GM12878 (cell line): ENCODE measurements around the gene HUWE1. TPM values are rescaled to one million over a fixed set of nuclear protein-coding genes. Genes with fewer than 3 reads are reported as not detected.

Experiments
- ATAC-seq: fragments of 200-7000 bp; cut with Tn5 transposase; 3 replicates; pipeline ENCODE4 v1.9.1; 2020; ENCODE audit warnings: mild to moderate bottlenecking, moderate library complexity
- BruUV-seq: library from RNA; stranded (reverse); fragments of 400-500 nt; replicated peaks from 2 replicates; lab custom pipeline; 2021; lab: Mats Ljungman, UMichigan
- CTCF ChIA-PET: fragments of 300-600 bp; sonication (Branson Sonifier 250); formaldehyde crosslinking; extraction: SDS; loops from one replicate; lab custom pipeline; 2021; ENCODE audit warnings: inconsistent platforms; lab: Yijun Ruan, JAX
- POLR2A ChIA-PET: fragments of 350-600 bp; formaldehyde crosslinking; extraction: SDS; loops from one replicate; lab custom pipeline; 2021; ENCODE audit warnings: inconsistent platforms; lab: Charles Lee
- RAD21 ChIA-PET: fragments of 300-600 bp; sonication (Branson Sonifier 250); formaldehyde crosslinking; loops from one replicate; lab custom pipeline; 2023; ENCODE audit warnings: antibody characterized with exemption; ENCODE audit not compliant: unreplicated experiment; lab: Charles Lee
- SMC1A ChIA-PET: fragments of 300-600 bp; sonication (Branson Sonifier 250); formaldehyde crosslinking; loops from one replicate; lab custom pipeline; 2023; ENCODE audit not compliant: unreplicated experiment, uncharacterized antibody; lab: Charles Lee
- DNase-seq: peaks from one replicate; pipeline ENCODE4 v3.0.0-alpha.2; 2011; ENCODE audit warnings: low read depth, low spot score
- FAIRE-seq: peaks from 3 replicates; lab custom pipeline; 2011; peaks lifted over from hg19 to GRCh38; lab: Jason Lieb, UNC
- H2AFZ ChIP-seq: 2 replicates; pipeline ENCODE4 v1.6.0; 2011; ENCODE audit warnings: low read depth, low read length, control low read depth; ENCODE audit not compliant: control insufficient read depth
- H3K27ac ChIP-seq: 2 replicates; pipeline ENCODE4 v1.5.1; 2011; ENCODE audit warnings: control low read depth; ENCODE audit not compliant: control insufficient read depth, insufficient read depth
- H3K27me3 ChIP-seq, 2 experiments: replicated peaks in 1 of 2; 2 replicates each; pipeline versions ENCODE4 v1.6.0 to v1.6.1; 2011; ENCODE audit warnings: low read length in 1 of 2; ENCODE audit not compliant: control insufficient read depth in 2 of 2, insufficient read depth in 2 of 2
- H3K36me3 ChIP-seq, 2 experiments: 2 replicates each; pipeline ENCODE4 v1.5.1; 2011; ENCODE audit warnings: low read length in 1 of 2; ENCODE audit not compliant: control insufficient read depth in 2 of 2, insufficient read depth in 2 of 2
- H3K4me1 ChIP-seq: 2 replicates; pipeline ENCODE4 v1.6.1; 2011; ENCODE audit warnings: mild to moderate bottlenecking, low read length, moderate library complexity, mixed read lengths; ENCODE audit not compliant: control insufficient read depth, insufficient read depth
- H3K4me2 ChIP-seq: 2 replicates; pipeline ENCODE4 v1.6.0; 2011; ENCODE audit warnings: control low read depth; ENCODE audit not compliant: control insufficient read depth, insufficient read depth
- H3K4me3 ChIP-seq: fragments of 200-600 bp; sonication (generic); 2 replicates; pipeline ENCODE4 v1.5.1; 2016
- H3K79me2 ChIP-seq: 2 replicates; pipeline ENCODE4 v1.6.0; 2011; ENCODE audit warnings: low read length; ENCODE audit not compliant: control insufficient read depth, insufficient read depth
- H3K9ac ChIP-seq: 2 replicates; pipeline ENCODE4 v1.8.0; 2011; ENCODE audit warnings: low read length, control low read depth, mixed read lengths; ENCODE audit not compliant: control insufficient read depth, insufficient read depth
- H3K9me3 ChIP-seq: replicated peaks from 3 replicates; pipeline ENCODE4 v1.5.1; 2011; ENCODE audit warnings: mild to moderate bottlenecking, low read length; ENCODE audit not compliant: control insufficient read depth, insufficient read depth
- H4K20me1 ChIP-seq: 2 replicates; pipeline ENCODE4 v1.6.0; 2011; ENCODE audit not compliant: control insufficient read depth, insufficient read depth
- CHD4 ChIP-seq: fragments of 200-600 bp; sonication (generic); IDR thresholded peaks from 2 replicates; pipeline ENCODE4 v1.6.1; 2016; ENCODE audit warnings: mild to moderate bottlenecking
- E2F4 ChIP-seq: IDR thresholded peaks from 2 replicates; pipeline ENCODE4 v1.6.1; 2012; ENCODE audit warnings: low read depth, low read length, improper control_type of control experiment
- EED ChIP-seq: sonication (generic); IDR thresholded peaks from 2 replicates; pipeline ENCODE4 v1.6.1; 2016; ENCODE audit warnings: antibody characterized with exemption, low read depth
- HDAC6 ChIP-seq: fragments of 200-600 bp; sonication (generic); IDR thresholded peaks from one replicate; pipeline ENCODE4 v1.8.0; 2017; ENCODE audit warnings: antibody characterized with exemption; ENCODE audit not compliant: unreplicated experiment
- IKZF1 ChIP-seq: fragments of 450-650 bp; conservative IDR thresholded peaks from 2 replicates; pipeline ENCODE4 v1.6.1; 2017; ENCODE audit warnings: antibody characterized with exemption, mild to moderate bottlenecking
- MLLT1 ChIP-seq: fragments of 450-650 bp; IDR thresholded peaks from 2 replicates; pipeline ENCODE4 v1.6.1; 2016; ENCODE audit warnings: mild to moderate bottlenecking
- MXI1 ChIP-seq: fragments of 150-350 bp; IDR thresholded peaks from 2 replicates; pipeline ENCODE4 v1.6.1; 2011; ENCODE audit warnings: low read depth, mild to moderate bottlenecking, inconsistent platforms, low read length, improper control_type of control experiment
- MYB ChIP-seq: fragments of 150-350 bp; IDR thresholded peaks from 2 replicates; pipeline ENCODE4 v1.6.1; 2014; ENCODE audit warnings: mild to moderate bottlenecking, low read depth, low read length, borderline replicate concordance
- NFYB ChIP-seq: IDR thresholded peaks from 2 replicates; pipeline ENCODE4 v1.6.1; 2011; ENCODE audit warnings: low read depth, mild to moderate bottlenecking, low read length, improper control_type of control experiment, moderate library complexity; ENCODE audit not compliant: insufficient read depth
- NR2C1 ChIP-seq: fragments of 450-650 bp; IDR thresholded peaks from 2 replicates; pipeline ENCODE4 v1.6.1; 2017; ENCODE audit warnings: antibody characterized with exemption, mild to moderate bottlenecking, moderate library complexity
- PAX5 ChIP-seq: IDR thresholded peaks from 2 replicates; pipeline ENCODE4 v1.6.1; 2011; ENCODE audit warnings: low read depth, low read length, borderline replicate concordance
- PML ChIP-seq: IDR thresholded peaks from 2 replicates; pipeline ENCODE4 v1.6.1; 2012; ENCODE audit warnings: low read length, inconsistent platforms
- POLR2AphosphoS2 ChIP-seq: IDR thresholded peaks from 2 replicates; pipeline ENCODE4 v1.6.1; 2011; ENCODE audit warnings: low read depth, mild to moderate bottlenecking, low read length, improper control_type of control experiment, moderate library complexity
- RAD21 ChIP-seq: IDR thresholded peaks from 2 replicates; pipeline ENCODE4 v1.6.1; 2011; ENCODE audit warnings: mild to moderate bottlenecking, low read depth, low read length, moderate library complexity; ENCODE audit not compliant: insufficient read depth
- RBBP5 ChIP-seq: fragments of 200-600 bp; sonication (generic); conservative IDR thresholded peaks from 2 replicates; pipeline ENCODE4 v1.6.1; 2016
- RCOR1 ChIP-seq: conservative IDR thresholded peaks from 2 replicates; pipeline ENCODE4 v1.6.1; 2012; ENCODE audit warnings: low read depth, low read length, improper control_type of control experiment
- SMAD1 ChIP-seq: fragments of 450-650 bp; IDR thresholded peaks from 2 replicates; pipeline ENCODE4 v1.6.1; 2018; ENCODE audit warnings: mild to moderate bottlenecking, low read depth; ENCODE audit not compliant: partially characterized antibody
- SUZ12 ChIP-seq: fragments of 200-600 bp; sonication (generic); IDR thresholded peaks from one replicate; pipeline ENCODE4 v1.6.1; 2018; ENCODE audit warnings: antibody characterized with exemption, mild to moderate bottlenecking; ENCODE audit not compliant: unreplicated experiment
- TAF1 ChIP-seq: IDR thresholded peaks from 2 replicates; pipeline ENCODE4 v1.6.1; 2011; ENCODE audit warnings: mild to moderate bottlenecking, low read depth, low read length, borderline replicate concordance
- TBL1XR1 ChIP-seq: IDR thresholded peaks from 2 replicates; pipeline ENCODE4 v1.6.1; 2012; ENCODE audit warnings: low read depth, low read length, improper control_type of control experiment
- TCF12 ChIP-seq: IDR thresholded peaks from 2 replicates; pipeline ENCODE4 v1.6.1; 2011; ENCODE audit warnings: low read depth, mild to moderate bottlenecking, low read length
- ZNF207 ChIP-seq: fragments of 450-650 bp; IDR thresholded peaks from 2 replicates; pipeline ENCODE4 v1.6.1; 2014; ENCODE audit warnings: antibody characterized with exemption, mild to moderate bottlenecking, borderline replicate concordance
- WGBS: methylation state at CpG from one replicate; pipeline ENCODE4 v1.1.6; 2016; ENCODE audit warnings: low lambda C conversion rate; ENCODE audit not compliant: insufficient replicate concordance, insufficient coverage; ENCODE audit errors: missing lambda C conversion rate; 5-methylcytosine and 5-hydroxymethylcytosine counted together
- in situ Hi-C: fragments of 300-500 bp; cut with MboI; formaldehyde crosslinking; loops from 9 replicates; pipeline ENCODE4 v1.14.3; 2018; ENCODE audit warnings: mixed read lengths
- intact Hi-C: fragments of 100-400 bp; cut with micrococcal nuclease; formaldehyde crosslinking; loops from one replicate; pipeline ENCODE4 v1.14.2; 2022; ENCODE audit not compliant: unreplicated experiment
- polyA plus RNA-seq, 11 experiments: library from polyadenylated mRNA; depleted of rRNA in 4 of 11; unstranded in 6 of 11; stranded (reverse) in 5 of 11; fragments of >200 nt; fragmentation: Nextera tagmentation in 4 of 11; fragmentation: Illumina TruSeq in 1 of 11; extraction: Ambion mirVana in 4 of 11; extraction: Trizol in 1 of 11; gene quantifications; 1 replicate in 1 of 11; 2 replicates in 10 of 11; pipeline versions ENCODE4 v1.2.1 to v1.2.3, GENCODE V29; 2011 to 2016; ENCODE audit warnings: inconsistent platforms in 2 of 11, missing spikeins in 2 of 11, low read depth in 1 of 11
- total RNA-seq, 4 experiments: library from RNA; depleted of rRNA in 3 of 4; stranded (reverse); fragments of >200 nt in 3 of 4; fragmentation: Illumina TruSeq in 1 of 4; extraction: Trizol in 1 of 4; gene quantifications; 2 replicates each; pipeline versions ENCODE4 v1.2.1 to v1.2.3, GENCODE V29; 2013 to 2021

HUWE1 gene
- total and polyA plus RNA-seq, 10 of the 15 experiments (the other 5 are each of a cell fraction or from before 2014, with no cell fraction given) = 35.9 to 280 (median 100) TPM

- SMC1A ChIA-PET = interaction anchor here (0.8 to 4.2 kb wide), 9 partner anchors 10 to 148 kb away, joined by 3 to 75 read pairs (median 6); no protein-coding TSS in a partner anchor
- H3K4me3 ChIP-seq = peak overlapping the region; percentile 59
- no peak for DNase-seq
- 0 out of 2 replicates have a peak, but pooled peaks cover 3% of the 10 kb centered on the region for H4K20me1 ChIP-seq
- H3K36me3 ChIP-seq = no peaks in the 10 kb centered on the region; a peak in 1 of 4 replicates
- H3K9ac ChIP-seq = peak overlapping the region; percentile 76
- CTCF ChIA-PET = interaction anchor here (0.6 to 4.7 kb wide), 6 partner anchors 19 to 202 kb away, joined by 3 to 28 read pairs (median 6); no protein-coding TSS in a partner anchor
- no peaks in the 10 kb centered on the region for H3K27me3 ChIP-seq
- peak; percentile 73 for ATAC-seq
- no peak overlapping the region for H2AFZ ChIP-seq
- intact Hi-C loops (loop anchor here (1.0 to 5.0 kb wide), 3 partner anchors 30 to 358 kb away; partner anchors contain the start of gene PHF8), in situ Hi-C loops (loop anchor here (5.0 kb wide), 1 partner anchor 143 kb away; no protein-coding TSS in a partner anchor)
- peak overlapping the region; percentile 75 for H3K27ac ChIP-seq
- H3K79me2 ChIP-seq = peaks cover 54% of the 10 kb centered on the region
- TSS peak; percentile 85 for BruUV-seq
- peak overlapping the region; percentile 61 for H3K4me2 ChIP-seq
- RAD21 ChIA-PET = interaction anchor here (0.7 to 2.8 kb wide), 11 partner anchors 10 to 955 kb away, joined by 3 to 38 read pairs (median 4); no protein-coding TSS in a partner anchor
- H3K9me3 ChIP-seq = no peaks in the 10 kb centered on the region; the same call in 2 of the 3 replicates
- H3K4me1 ChIP-seq = no peaks in the 10 kb centered on the region
- FAIRE-seq = no peak
- POLR2A ChIA-PET = interaction anchor here (0.5 to 7.4 kb wide), 14 partner anchors 10 to 1315 kb away, joined by 3 to 133 read pairs (median 4); partner anchors contain the start of genes PHF8 and RIBC1
- 32% methylated on average over 18 of the region's 18 CpGs for WGBS
- 0 out of 2 replicates have a peak, but pooled peaks have one; percentile 12 for TF ChIP-seq RCOR1
- 0 out of 2 replicates have a peak, but pooled peaks have one; percentile 4 for TF ChIP-seq PML
- no peak for TF ChIP-seq NFYB
- no peak for TF ChIP-seq ZNF207
- TF ChIP-seq TCF12 = 0 out of 2 replicates have a peak, but pooled peaks have one; percentile 24
- TF ChIP-seq MXI1 = peak; percentile 57; the same call in 1 of the 2 replicates
- no peak for TF ChIP-seq NR2C1
- no peak for TF ChIP-seq MLLT1
- no peak for TF ChIP-seq MYB
- TF ChIP-seq RAD21 = no peak
- TF ChIP-seq SMAD1 = no peak
- no peak for TF ChIP-seq POLR2AphosphoS2
- TF ChIP-seq HDAC6 = no peak
- no peak; the same call in 1 of the 2 replicates for TF ChIP-seq IKZF1
- TF ChIP-seq TBL1XR1 = 0 out of 2 replicates have a peak, but pooled peaks have one; percentile 4
- TF ChIP-seq RBBP5 = no peak
- no peak for TF ChIP-seq SUZ12
- peak; percentile 43; the same call in 1 of the 2 replicates for TF ChIP-seq EED
- TF ChIP-seq CHD4 = no peak
- TF ChIP-seq E2F4 = no peak
- TF ChIP-seq PAX5 = no peak
- peak; percentile 24; the same call in 1 of the 2 replicates for TF ChIP-seq TAF1
Observed at GRCh38 chrX:53684415-53685192, 1.9 kb downstream of the HUWE1 start.
